CD4-positive, alpha-beta T cell treated with Interleukin-1 beta for 1 hour (primary cell): Measurements from ENCODE around the gene MIA.
"Not testable (repeated sequence)": the region's sequence is repeated elsewhere in the genome, so short reads cannot be mapped to it uniquely, and the experiment has no call there.

ENCODE experiments used
- DNase-seq, 2 donors: peaks; one replicate each; pipeline ENCODE4 v3.0.0-alpha.2; 2020 to 2022

Gene MIA

GRCh38 chr19:40781140-40781539 lies 5.8 kb downstream of the MIA start:
- no peak for DNase-seq

DNA sequence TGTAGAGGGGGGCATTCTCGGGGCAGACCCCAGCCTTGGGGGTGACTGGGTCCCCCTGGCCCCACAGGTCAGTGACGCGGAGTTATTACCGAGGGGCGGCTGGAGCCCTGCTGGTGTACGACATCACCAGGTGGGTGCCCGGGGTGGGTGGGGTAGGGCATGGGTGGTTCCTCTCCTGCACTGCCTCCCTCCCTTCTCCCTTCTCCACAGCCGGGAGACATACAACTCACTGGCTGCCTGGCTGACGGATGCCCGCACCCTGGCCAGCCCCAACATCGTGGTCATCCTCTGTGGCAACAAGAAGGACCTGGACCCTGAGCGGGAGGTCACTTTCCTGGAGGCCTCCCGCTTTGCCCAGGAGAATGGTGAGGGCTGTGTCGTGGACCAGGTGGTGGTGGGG lies 8.4 kb downstream of the MIA start:
- no peak for DNase-seq

DNA sequence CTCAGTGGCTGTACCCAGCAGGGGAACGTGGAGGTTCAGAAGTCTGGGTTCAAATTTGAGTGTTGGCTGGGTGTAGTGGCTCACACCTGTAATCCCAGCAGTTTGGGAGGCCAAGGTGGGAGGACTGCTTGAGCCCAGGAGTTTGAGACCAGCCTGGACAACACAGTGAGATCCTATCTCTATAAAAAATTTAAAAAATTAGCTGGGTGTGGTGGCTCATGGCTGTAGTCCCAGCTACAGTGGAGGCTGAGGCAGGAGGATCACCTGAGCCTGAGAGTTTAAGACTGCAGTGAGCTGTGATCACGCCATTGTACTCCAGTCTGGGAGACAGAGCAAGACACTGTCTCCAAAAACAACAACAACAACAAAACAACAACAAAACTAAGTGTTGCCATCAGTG lies 8.8 kb downstream of the MIA start:
- not testable (repeated sequence) for DNase-seq

DNA sequence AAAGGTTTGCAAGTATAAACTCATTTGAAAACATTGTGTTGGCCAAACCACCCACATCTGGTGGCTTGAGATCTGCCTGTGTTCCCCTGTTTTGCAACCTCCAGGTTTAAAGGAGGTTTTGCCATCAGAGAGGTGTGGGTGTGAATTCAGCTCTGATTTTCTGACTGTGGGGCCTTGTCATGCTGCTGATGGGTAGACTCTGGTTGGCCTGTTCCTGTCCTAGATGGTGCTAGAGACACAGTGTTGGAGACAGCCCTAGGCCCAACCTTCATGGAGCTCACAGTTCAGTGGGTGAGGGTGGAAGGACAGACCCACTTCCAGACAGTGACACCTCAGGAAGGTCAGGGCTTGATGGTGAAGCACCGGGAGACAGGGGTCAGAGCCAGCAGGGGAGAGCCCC lies 10.2 kb downstream of the MIA start:
- no peak for DNase-seq

DNA sequence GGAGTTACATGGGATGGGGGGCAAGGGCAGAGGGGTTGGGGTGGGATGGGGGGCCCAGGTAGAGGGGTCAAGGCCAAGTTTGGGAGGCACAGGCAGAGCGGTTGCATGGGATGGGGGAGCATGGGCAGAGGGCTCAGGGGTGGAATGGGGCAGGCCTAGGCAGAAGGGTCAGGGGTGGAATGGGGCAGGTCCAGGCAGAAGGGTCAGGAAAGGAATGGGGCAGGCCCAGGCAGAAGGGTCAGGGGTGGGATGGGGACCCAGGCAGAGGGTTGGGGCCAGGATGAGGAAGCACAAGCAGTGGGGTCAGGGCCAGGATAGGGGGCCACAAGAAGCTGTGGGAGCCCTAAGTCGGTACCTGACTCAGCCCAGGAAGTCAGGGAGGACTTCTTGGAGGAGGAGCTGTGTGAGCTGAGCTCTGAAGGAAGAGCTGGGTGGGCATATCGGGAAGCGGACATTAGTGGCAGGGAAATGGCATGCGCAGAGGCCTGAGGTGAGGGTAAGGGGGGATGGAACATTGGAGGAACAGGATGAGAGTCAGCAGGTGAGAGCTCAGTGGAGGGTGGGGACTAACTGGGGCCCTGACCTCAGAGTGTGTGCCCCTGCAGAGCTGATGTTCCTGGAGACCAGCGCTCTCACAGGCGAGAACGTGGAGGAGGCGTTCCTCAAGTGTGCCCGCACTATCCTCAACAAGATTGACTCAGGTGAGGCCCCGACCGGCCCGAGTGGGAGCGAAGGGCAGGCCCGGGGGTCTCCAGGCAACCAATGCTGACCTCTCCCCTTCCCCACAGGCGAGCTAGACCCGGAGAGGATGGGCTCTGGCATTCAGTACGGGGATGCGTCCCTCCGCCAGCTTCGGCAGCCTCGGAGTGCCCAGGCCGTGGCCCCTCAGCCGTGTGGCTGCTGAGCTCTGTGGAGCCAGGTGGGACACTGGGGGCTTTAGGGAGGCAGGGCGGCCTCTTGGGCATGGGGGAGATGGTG lies 11.0 kb downstream of the MIA start:
- DNase-seq = no peak

DNA sequence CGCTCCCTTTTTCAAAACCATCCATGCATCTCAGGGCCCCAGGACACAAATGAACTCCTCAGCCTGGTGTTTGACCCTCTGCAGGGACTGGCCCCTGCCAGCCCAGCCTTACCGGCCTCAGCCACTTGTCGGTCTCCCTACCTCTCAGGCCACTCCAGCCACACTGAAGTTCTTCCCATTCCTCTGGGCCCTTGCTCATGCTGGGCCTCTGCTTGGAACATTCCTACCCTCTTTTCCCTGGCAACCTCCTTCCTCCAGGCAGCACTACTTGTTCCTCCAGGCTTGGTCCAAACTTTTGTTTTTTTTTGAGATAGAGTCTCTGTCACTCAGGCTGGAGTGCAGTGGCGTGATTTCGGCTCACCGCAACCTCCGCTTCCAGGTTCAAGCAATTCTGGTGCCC lies 16.0 kb downstream of the MIA start:
- DNase-seq = no peak

GRCh38 chr19:40791996-40792395 lies 16.7 kb downstream of the MIA start:
- no peak for DNase-seq

- DNase-seq = no peak
These were observed 22.0 kb downstream of the MIA start for GRCh38 chr19:40797166-40797962.

DNA sequence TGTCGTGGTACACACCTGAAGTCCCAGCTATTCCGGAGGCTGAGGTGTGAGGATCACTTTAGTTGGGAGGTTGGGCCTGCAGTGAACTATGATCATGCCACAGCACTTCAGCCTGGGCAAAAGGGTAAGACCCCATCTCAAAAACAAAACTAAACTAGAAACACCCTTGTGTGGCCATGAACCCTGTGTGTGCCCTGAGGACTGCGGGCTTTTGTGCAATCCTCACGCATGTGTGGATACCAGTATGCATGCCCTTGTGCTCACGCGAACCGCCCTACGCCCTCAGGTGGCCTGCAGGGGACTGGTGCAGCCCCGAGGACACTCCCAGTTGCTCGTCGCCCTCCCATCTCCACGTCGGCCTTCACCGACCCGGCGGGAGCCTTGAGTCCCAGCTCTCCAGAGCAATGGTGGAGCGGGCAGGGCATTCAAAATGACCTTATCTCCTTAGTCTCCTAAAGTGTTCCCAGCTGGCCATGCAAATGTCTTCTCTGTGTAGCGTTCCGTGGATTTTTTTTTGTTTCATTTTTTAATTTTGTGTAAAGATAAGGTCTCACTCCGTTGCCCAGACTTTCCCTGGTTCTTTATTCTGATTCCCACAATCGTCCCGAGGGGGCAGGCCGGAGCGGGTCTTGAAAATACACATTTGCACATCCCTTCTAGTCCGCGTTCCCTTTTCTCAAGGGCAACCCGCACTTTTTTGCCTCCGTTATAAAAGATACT lies 22.8 kb downstream of the MIA start:
- peak; percentile 75 to 82 for DNase-seq

DNA sequence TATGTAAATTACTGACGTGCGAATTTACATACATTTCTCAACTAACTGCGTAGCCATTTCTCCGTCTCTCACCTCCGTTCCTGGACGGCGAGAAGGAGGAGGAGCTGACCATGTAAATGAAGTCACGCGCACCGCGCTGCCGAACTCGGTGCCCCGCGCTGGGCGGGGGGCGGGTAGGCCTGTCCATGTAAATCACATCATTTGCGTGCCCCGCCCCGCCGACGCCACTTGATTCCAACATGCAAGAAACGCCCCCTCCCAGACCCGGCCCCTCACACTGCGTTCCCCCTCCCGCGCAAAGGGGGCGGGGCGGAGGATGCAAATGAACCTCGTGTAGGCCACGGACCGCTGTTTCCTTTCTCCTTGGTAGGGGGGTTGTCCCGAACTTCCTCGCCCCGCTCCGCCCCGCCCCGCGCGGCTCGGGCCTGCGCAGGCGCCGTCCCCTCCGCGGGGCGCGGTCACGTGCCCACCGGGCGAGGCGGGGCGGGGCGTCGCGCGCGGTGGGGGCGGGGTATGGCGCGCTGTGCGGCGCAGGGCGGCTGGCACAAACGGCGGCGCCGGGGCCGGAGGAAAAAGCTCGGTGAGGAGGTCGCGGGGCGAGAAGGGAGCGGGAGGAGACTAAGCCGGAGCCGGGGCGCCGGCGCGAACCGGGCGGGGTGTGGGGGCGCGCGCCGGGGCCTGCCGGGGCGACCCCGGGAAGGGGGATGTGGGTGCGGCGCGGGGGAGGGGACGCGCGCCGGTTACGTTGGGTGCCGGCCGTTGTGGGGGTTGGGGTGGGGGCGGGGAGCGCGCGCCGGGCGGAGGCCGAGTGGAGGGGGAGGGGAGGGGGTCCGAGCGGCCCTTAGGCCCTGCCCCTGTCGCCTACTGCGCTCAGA lies 23.6 kb downstream of the MIA start, which contains the start of gene EGLN2:
TSS of gene EGLN2 (plus strand) at position 509 of the 875 bp plus-strand sequence. CDS start 1,382 bp downstream, outside the sequence.
- peak; percentile 100 for DNase-seq

- no peak for DNase-seq
These were observed 24.4 kb downstream of the MIA start for GRCh38 chr19:40799558-40800338.

GRCh38 chr19:40800339-40800996 lies 25.1 kb downstream of the MIA start:
- no peak for DNase-seq

GRCh38 chr19:40800997-40801377 lies 25.7 kb downstream of the MIA start:
- no peak for DNase-seq

GRCh38 chr19:40801426-40802299 lies 26.3 kb downstream of the MIA start:
- no peak for DNase-seq

- DNase-seq = no peak
These were observed 27.2 kb downstream of the MIA start for GRCh38 chr19:40802300-40803169.

DNA sequence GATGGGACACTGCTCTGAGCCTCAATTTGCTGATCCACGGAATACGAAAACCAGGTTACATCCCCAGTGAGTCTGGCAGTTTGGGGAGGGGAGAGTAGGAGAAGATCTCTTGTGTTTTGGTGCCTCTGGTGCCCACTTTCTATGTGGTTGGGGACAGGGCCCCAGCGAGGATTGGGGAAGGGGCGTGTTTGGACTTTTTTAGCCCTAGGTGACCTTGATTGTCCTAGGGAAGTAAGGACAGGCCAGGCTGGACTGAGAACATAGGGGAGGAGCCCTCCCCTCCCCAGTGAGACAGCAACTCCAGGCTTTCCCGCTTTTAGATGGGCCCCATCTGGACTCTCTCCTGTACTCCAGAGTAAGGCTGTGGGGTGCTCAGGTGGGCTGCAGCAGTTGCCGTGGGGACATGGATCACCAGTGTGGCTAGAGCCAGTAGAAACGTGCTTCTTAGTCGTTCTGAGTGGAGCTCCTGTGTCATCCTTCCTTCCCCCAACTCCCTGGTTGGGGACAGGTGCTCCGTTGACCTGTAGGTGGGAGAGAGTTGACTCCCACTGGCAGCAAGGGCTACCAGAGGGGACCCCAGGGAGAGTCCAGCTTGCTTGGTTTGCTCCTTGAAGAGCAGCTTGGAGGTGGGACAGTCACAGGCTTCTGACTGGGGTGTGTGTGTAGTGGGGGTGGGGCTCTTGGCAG lies 28.0 kb downstream of the MIA start:
- no peak for DNase-seq

GRCh38 chr19:40803857-40804782 lies 28.8 kb downstream of the MIA start:
- peak; percentile 85 to 90 for DNase-seq
